ENCODE results near the gene ELOB. TPM values are rescaled to one million over a fixed set of nuclear protein-coding genes. Genes with fewer than 3 reads are reported as not detected.

ELOB gene
- total and polyA plus RNA-seq, 10 of the 15 experiments (the other 5 are each of a cell fraction or from before 2014, with no cell fraction given): 86.9 to 823 (median 263) TPM

DNA sequence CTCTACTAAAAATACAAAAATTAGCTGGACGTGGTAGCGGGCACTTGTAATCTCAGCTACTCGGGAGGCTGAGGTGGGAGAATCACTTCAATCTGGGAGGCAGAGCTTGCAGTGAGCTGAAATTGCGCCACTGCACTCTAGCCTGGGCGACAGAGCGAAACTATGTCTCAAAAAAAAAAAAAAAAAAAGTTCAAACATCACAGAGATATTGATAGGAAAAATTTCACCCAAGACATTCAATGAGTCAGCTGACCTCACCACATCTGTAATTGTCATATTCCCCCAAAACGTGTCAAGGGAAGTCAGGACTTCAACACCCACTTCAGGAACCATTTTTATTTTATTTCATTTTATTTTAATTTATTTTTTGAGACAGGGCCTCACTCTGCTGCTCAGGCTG is 49.0 kb downstream of the ELOB start (continued):
- TF ChIP-seq, protein P1, sequence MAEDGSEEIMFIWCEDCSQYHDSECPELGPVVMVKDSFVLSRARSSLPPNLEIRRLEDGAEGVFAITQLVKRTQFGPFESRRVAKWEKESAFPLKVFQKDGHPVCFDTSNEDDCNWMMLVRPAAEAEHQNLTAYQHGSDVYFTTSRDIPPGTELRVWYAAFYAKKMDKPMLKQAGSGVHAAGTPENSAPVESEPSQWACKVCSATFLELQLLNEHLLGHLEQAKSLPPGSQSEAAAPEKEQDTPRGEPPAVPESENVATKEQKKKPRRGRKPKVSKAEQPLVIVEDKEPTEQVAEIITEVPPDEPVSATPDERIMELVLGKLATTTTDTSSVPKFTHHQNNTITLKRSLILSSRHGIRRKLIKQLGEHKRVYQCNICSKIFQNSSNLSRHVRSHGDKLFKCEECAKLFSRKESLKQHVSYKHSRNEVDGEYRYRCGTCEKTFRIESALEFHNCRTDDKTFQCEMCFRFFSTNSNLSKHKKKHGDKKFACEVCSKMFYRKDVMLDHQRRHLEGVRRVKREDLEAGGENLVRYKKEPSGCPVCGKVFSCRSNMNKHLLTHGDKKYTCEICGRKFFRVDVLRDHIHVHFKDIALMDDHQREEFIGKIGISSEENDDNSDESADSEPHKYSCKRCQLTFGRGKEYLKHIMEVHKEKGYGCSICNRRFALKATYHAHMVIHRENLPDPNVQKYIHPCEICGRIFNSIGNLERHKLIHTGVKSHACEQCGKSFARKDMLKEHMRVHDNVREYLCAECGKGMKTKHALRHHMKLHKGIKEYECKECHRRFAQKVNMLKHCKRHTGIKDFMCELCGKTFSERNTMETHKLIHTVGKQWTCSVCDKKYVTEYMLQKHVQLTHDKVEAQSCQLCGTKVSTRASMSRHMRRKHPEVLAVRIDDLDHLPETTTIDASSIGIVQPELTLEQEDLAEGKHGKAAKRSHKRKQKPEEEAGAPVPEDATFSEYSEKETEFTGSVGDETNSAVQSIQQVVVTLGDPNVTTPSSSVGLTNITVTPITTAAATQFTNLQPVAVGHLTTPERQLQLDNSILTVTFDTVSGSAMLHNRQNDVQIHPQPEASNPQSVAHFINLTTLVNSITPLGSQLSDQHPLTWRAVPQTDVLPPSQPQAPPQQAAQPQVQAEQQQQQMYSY (CRISPR knock-in tag; IDR thresholded peaks at IDR 0.05): no peak
- TF ChIP-seq MTA2 (IDR thresholded peaks at IDR 0.05; ENCODE audit: low read depth): no peak

DNA sequence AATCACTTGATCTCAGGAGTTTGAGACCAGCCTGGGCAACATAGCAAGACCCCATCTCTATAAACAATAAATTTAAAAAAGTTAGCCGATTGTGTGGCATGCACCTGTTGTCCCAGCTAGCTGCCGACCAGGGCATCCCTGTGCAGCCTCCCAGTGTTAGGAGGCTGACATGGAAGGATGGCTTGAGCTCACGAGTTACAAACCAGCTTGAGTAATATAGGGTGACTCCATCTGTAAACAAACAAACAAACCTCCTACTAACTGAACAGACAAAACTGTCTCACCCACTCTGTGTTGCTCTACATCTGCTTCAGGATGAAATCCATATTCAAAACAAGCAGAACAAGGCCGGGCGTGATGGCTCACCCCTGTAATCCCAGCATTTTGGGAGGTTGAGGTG is 50.2 kb downstream of the ELOB start:
- H3K4me2 ChIP-seq (ENCODE audit: control insufficient read depth, insufficient read depth): no peak overlapping the region
- POLR2A ChIA-PET: no interaction called here
- no peak for ATAC-seq
- no peak overlapping the region for H3K27ac ChIP-seq (ENCODE audit: control insufficient read depth, insufficient read depth)
- FAIRE-seq: no peak
- H3K9ac ChIP-seq (ENCODE audit: control insufficient read depth, insufficient read depth, low read length): no peak overlapping the region
- 24% methylated on average over 5 of the region's 5 CpGs for WGBS (ENCODE audit: insufficient coverage, insufficient replicate concordance, low lambda C conversion rate, missing lambda C conversion rate)
- H3K9me3 ChIP-seq (replicated peaks; ENCODE audit: control insufficient read depth, insufficient read depth, low read length): no peaks in the 10 kb centered on the region
- in situ Hi-C loops (cut with MboI) (no loop called here), intact Hi-C loops (cut with micrococcal nuclease; ENCODE audit: unreplicated experiment) (loop anchor here (10.0 kb wide), 1 partner anchor 138 kb away; no protein-coding TSS in a partner anchor)
- SMC1A ChIA-PET (ENCODE audit: uncharacterized antibody, unreplicated experiment): no interaction called here
- H3K79me2 ChIP-seq (ENCODE audit: control insufficient read depth, insufficient read depth, low read length): no peaks in the 10 kb centered on the region
- H3K36me3 ChIP-seq (ENCODE audit: control insufficient read depth in 2 of 2, insufficient read depth in 2 of 2, low read length in 1 of 2): no peaks in the 10 kb centered on the region
- no peak for DNase-seq (ENCODE audit: low read depth, low spot score)
- H3K4me1 ChIP-seq (ENCODE audit: control insufficient read depth, insufficient read depth, low read length): 0 out of 2 replicates have a peak, but pooled peaks cover 1% of the 10 kb centered on the region
- no peak overlapping the region for H2AFZ ChIP-seq (ENCODE audit: control insufficient read depth, low read depth, low read length)
- CTCF ChIA-PET: no interaction called here
- BruUV-seq (replicated peaks): no TSS peak
- H4K20me1 ChIP-seq (ENCODE audit: control insufficient read depth, insufficient read depth): no peaks in the 10 kb centered on the region
- H3K4me3 ChIP-seq: no peak overlapping the region
- RAD21 ChIA-PET (ENCODE audit: unreplicated experiment): no interaction called here
- H3K27me3 ChIP-seq (replicated peaks in 1 of 2; ENCODE audit: control insufficient read depth in 2 of 2, insufficient read depth in 2 of 2, low read length in 1 of 2): no peaks in the 10 kb centered on the region; a peak in 1 of 4 replicates
- TF ChIP-seq SMC3 (IDR thresholded peaks at IDR 0.05; ENCODE audit: borderline replicate concordance, low read length): no peak
- TF ChIP-seq NFIC (IDR thresholded peaks at IDR 0.05; ENCODE audit: low read depth, low read length): no peak
- no peak for TF ChIP-seq NR2F1 (conservative IDR thresholded peaks at IDR 0.05)
- no peak for TF ChIP-seq ZZZ3 (IDR thresholded peaks at IDR 0.05; ENCODE audit: control insufficient read depth, insufficient read length, low read depth)
- no peak for TF ChIP-seq HDAC6 (IDR thresholded peaks at IDR 0.05; ENCODE audit: unreplicated experiment)
- TF ChIP-seq TBL1XR1 (IDR thresholded peaks at IDR 0.05; ENCODE audit: low read depth, low read length): no peak
- TF ChIP-seq, protein P2, sequence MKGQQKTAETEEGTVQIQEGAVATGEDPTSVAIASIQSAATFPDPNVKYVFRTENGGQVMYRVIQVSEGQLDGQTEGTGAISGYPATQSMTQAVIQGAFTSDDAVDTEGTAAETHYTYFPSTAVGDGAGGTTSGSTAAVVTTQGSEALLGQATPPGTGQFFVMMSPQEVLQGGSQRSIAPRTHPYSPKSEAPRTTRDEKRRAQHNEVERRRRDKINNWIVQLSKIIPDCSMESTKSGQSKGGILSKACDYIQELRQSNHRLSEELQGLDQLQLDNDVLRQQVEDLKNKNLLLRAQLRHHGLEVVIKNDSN (IDR thresholded peaks at IDR 0.05; ENCODE audit: borderline replicate concordance, extremely low read length, insufficient read depth, low read depth, low read length): no peak
- no peak for TF ChIP-seq GABPA (IDR thresholded peaks at IDR 0.05; ENCODE audit: low read depth)
- TF ChIP-seq RFX5 (IDR thresholded peaks at IDR 0.05; ENCODE audit: low read depth, low read length): no peak
- no peak for TF ChIP-seq TCF3 (IDR thresholded peaks at IDR 0.05; ENCODE audit: borderline replicate concordance, insufficient read depth, low read depth, low read length)
- TF ChIP-seq YY1 (IDR thresholded peaks at IDR 0.05; ENCODE audit: low read depth, low read length): no peak
- no peak for TF ChIP-seq MTA2 (IDR thresholded peaks at IDR 0.05; ENCODE audit: low read depth)
- no peak for TF ChIP-seq ZNF217 (IDR thresholded peaks at IDR 0.05)
- TF ChIP-seq SREBF1 (IDR thresholded peaks at IDR 0.05; ENCODE audit: low read length): no peak
- TF ChIP-seq NFXL1 (IDR thresholded peaks at IDR 0.05; ENCODE audit: borderline replicate concordance): no peak
- TF ChIP-seq, protein P3, sequence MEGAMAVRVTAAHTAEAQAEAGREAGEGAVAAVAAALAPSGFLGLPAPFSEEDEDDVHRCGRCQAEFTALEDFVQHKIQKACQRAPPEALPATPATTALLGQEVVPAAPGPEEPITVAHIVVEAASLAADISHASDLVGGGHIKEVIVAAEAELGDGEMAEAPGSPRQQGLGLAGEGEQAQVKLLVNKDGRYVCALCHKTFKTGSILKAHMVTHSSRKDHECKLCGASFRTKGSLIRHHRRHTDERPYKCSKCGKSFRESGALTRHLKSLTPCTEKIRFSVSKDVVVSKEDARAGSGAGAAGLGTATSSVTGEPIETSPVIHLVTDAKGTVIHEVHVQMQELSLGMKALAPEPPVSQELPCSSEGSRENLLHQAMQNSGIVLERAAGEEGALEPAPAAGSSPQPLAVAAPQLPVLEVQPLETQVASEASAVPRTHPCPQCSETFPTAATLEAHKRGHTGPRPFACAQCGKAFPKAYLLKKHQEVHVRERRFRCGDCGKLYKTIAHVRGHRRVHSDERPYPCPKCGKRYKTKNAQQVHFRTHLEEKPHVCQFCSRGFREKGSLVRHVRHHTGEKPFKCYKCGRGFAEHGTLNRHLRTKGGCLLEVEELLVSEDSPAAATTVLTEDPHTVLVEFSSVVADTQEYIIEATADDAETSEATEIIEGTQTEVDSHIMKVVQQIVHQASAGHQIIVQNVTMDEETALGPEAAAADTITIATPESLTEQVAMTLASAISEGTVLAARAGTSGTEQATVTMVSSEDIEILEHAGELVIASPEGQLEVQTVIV (IDR thresholded peaks at IDR 0.05; ENCODE audit: borderline replicate concordance, partially characterized antibody): no peak
